Cardiac fibroblast (primary cell): Measurements from ENCODE around the gene MDFIC2.
A peak's percentile ranks its signal among the peaks of the same experiment; 100 is the strongest.

ENCODE experiments used
- DNase-seq, 2 donors: peaks; one replicate each; pipeline versions ENCODE4 v3.0.0 to v3.0.0-alpha.2; 2010; ENCODE audit warnings: low read depth in 2 of 2
- H3K4me3 ChIP-seq, 2 donors: replicated peaks in 1 of 2; 1 replicate in 1 of 2; 2 replicates in 1 of 2; pipeline ENCODE4 v1.5.1; 2011; ENCODE audit warnings: low read depth in 2 of 2, low read length in 2 of 2, mild to moderate bottlenecking in 2 of 2, moderate library complexity in 1 of 2
- TF ChIP-seq, protein P1 (sequence below): IDR thresholded peaks from one replicate; pipeline ENCODE4 v1.5.1; 2011; ENCODE audit warnings: low read depth, mild to moderate bottlenecking, low read length, inconsistent platforms

Gene MDFIC2

GRCh38 chr3:70247955-70248354, 64.5 kb downstream of the MDFIC2 start:
- no peak overlapping the region for H3K4me3 ChIP-seq
- peak in 1 of 2 donors; percentile 23 for DNase-seq
- TF ChIP-seq, protein P1, sequence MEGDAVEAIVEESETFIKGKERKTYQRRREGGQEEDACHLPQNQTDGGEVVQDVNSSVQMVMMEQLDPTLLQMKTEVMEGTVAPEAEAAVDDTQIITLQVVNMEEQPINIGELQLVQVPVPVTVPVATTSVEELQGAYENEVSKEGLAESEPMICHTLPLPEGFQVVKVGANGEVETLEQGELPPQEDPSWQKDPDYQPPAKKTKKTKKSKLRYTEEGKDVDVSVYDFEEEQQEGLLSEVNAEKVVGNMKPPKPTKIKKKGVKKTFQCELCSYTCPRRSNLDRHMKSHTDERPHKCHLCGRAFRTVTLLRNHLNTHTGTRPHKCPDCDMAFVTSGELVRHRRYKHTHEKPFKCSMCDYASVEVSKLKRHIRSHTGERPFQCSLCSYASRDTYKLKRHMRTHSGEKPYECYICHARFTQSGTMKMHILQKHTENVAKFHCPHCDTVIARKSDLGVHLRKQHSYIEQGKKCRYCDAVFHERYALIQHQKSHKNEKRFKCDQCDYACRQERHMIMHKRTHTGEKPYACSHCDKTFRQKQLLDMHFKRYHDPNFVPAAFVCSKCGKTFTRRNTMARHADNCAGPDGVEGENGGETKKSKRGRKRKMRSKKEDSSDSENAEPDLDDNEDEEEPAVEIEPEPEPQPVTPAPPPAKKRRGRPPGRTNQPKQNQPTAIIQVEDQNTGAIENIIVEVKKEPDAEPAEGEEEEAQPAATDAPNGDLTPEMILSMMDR, result no peak

DNA sequence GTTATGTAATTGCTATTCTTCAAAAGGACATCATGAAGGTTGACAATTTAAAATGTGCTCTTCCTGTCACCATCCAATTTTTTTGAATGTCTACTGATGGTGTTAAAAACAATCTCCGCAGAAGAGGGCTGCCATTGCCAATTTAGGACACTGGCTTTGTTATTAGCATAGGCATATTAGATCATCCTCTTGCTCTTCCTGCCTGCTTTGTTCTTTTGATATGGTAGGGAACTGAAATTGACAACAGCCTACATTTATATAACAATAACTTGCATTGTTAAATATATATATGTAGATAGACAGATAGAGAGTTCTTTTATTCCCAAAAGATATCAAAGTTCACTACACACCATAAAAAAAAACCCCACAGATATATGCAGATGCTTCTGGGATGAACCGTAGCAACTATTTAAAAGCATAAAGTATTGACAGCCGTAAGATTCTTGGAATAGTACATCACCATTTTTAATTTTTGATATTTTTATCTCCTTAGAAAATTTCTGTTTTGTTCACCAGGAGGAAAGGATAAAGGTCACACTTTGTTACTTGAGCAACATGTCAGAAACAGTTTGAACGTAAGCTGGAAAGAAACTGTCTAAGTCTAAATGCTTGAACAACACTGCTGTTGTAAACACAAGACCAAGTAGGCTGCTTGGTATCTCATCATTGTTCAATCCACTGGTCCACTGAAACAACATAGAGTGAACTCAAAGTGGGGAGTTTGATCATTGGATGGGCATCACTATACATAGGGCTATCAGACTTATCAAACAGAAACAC, 66.5 kb downstream of the MDFIC2 start:
- TF ChIP-seq, protein P1, result no peak
- no peak overlapping the region for H3K4me3 ChIP-seq
- no peak for DNase-seq

GRCh38 chr3:70244422-70244821, 68.0 kb downstream of the MDFIC2 start:
- no peak for DNase-seq
- no peak overlapping the region for H3K4me3 ChIP-seq
- TF ChIP-seq, protein P1, result no peak

DNA sequence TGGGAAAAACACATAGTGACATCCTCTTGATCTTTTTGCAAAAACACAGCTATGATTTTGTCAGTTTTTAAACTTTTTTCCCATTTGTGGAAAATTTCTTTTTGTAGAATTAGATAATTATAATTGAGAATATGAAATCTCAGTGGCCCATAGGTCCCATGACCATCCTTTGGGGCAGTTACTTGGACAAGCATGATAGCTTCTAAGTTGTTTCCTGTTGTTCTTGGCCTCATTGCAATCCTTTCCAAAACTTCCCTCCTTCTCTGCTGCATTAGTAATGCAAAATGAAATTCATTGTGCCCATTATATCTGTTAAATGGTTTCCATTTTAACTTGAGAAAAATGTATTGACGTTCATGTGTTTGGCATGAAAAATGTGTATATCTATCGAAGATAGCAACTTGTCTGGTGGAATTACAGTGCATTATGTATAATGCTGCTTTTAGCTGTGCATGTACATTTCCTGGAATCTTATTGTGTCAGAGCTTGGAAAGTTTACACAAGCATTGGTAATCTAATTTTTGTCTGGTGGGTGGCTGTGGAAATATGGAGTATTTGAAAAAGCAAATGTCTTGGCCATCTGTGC, 70.0 kb downstream of the MDFIC2 start:
- DNase-seq, result peak; percentile 22 to 46
- TF ChIP-seq, protein P1, result no peak
- H3K4me3 ChIP-seq, result no peak overlapping the region

GRCh38 chr3:70233812-70234211, 78.6 kb downstream of the MDFIC2 start:
- TF ChIP-seq, protein P1, result no peak
- H3K4me3 ChIP-seq, result no peak overlapping the region
- no peak for DNase-seq

GRCh38 chr3:70233112-70233511, 79.3 kb downstream of the MDFIC2 start:
- TF ChIP-seq, protein P1, result no peak
- H3K4me3 ChIP-seq, result no peak overlapping the region
- no peak for DNase-seq
